GM21360 (cell line): ENCODE results near the gene CD7.
A peak's percentile ranks its signal among the peaks of the same experiment; 100 is the strongest.

Source experiments
- ATAC-seq: cut with Tn5 transposase; IDR thresholded peaks from one replicate; pipeline ENCODE4 v1.9.1; 2021; ENCODE audit warnings: mild to moderate bottlenecking, moderate library complexity; ENCODE audit not compliant: unreplicated experiment

The CD7 gene

DNA sequence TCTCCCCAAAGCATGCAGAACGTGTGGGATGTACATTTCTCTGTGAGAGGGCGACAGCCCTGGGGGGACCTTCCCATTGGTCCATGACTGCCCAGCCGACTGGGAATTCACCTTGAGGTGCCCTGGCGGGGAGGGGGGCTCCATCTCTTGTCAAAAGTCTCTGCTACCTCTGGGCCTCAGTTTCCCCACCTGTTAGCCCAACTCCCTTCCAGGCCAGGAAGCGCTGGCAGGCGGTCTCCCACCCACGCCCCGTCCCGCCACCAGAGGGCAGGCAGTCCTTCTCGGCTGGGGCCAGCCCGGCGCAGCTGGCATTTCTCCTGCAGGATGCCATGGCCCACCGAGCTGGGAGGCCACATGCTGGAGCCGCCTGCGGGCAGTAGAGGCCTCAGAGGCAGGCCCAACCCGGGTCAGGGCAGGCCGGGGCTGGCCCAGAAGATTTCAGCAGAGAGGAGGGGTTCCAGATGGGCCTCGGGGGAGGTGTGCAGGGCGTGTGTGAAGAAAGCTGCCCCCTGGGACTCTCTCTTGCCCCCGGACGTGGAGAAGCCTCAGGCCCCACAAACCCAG lies 16.6 kb downstream of the CD7 start:
- no peak for ATAC-seq

DNA sequence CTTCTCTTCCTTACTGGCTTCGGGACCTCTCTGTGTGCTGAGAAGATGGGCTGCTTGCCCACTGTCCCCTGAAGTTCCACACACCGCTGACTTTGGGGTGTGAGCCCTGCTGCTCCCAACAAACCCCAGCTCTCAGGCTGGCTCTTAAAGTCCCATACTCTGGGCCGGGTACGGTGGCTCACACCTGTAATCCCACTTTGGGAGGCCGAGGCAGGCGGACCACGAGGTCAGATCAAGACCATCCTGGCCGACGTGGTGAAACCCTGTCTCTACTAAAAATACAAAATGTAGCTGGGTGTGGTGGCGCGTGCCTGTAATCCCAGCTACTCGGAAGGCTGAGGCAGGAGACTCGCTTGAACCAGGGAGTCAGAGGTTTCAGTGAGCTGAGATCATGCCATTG lies 17.2 kb downstream of the CD7 start:
- no peak for ATAC-seq

DNA sequence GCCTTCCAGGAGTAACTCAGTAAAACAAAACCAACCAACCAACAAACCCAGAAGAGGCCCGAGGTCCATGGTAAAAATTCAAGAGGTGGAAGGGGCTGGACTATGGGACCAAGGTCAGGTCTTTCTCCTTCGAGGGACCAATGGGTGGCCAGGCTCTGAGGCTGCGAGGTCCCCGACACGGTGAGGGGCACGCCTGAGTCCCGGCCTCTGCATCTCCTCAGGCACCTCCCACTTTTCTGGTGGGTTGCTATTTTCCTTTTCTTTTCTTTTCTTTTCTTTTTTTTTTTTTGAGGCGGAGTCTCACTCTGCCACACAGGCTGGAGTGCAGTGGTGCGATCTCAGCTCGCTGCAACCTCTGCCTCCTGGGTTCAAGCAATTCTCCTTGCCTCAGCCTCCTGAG lies 18.0 kb downstream of the CD7 start:
- no peak for ATAC-seq

- no peak for ATAC-seq
Measured at GRCh38 chr17:82298538-82299421, 18.6 kb downstream of the CD7 start.

- no peak for ATAC-seq
Measured at GRCh38 chr17:82297714-82298537, 19.5 kb downstream of the CD7 start.

GRCh38 chr17:82297280-82297713 lies 20.1 kb downstream of the CD7 start:
- no peak for ATAC-seq

DNA sequence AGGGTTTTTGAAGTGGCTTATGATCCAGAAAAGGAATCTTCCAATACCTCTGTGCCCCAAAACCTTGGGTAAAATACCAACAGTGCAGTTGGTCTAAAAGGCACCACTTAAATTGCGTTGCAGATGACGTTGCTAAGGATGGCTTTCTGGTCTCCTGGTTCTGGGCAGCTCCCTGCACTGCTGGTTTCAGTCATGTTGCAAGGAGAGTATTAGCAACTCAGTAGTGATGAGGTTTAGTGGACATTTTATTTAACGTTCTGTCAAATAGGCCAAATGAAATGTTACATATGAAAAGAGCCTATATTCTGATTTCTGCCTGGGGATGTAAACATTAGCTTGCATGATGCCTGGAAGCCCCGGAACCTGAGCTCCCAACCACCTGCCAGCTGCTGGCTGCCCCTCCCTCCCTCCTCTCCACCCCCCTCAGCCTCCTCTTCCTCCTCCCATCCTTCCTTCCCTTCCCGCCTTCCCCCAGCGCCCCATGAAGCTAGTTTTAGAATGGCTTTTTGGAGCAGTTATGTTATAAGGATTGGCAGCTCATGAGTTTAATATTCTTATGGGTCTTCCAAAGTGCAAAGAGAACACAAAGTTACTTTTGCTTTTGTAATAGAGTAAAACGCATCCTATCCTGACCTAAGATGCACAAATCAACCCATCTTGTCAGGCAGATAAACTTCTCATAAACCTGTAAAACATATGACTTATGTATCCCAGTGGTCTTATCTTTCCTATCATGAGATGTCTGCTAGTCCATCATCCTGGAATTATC lies 20.7 kb downstream of the CD7 start:
- no peak for ATAC-seq

GRCh38 chr17:82295472-82295814 lies 22.0 kb downstream of the CD7 start:
- ATAC-seq, result no peak

- ATAC-seq, result no peak
Measured at GRCh38 chr17:82294064-82294773, 23.2 kb downstream of the CD7 start.

DNA sequence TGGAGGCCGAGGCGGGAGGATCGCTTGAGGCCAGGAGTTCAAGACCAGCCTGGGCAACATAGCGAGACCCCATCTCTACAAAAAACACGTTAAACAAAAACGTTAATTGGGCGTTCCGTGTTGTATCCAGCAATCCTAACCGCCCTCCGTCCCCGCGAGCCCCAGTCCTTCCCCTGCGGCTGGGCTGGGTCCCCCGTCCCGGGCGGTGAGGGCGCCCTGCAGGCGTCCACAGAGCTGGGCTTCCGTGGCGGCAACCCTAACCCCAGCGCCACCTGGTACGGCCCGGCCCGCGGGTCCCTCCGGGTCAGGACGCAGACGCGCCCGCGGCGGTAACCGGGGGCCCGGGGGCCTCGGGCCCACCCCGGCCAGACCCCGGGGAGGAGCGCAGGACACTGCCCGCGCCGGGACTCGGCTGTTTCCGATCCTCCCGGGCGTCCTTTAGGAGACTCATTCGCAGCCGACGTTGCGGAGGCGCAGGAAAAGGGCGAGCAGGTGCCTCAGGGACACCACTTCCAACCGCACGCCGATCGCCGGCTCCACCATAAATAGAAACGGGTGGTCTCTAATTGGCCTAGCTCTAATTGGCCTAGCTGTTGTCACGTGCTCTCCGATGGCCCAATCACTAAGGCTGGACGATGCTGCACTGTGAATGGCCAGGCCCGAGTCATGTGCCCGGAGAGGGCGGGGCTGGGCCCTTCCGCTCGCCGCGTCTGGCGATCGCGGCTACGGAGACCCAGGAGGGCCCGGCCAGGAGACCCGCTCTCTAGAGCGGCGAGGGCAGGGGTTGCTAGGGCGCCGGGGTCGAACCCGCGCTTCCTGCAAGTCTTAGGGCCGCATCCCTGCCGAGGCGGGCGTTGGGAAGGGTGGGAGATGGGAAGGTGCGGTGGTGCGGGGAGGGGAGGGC lies 24.9 kb downstream of the CD7 start:
- peak; percentile 89 for ATAC-seq

DNA sequence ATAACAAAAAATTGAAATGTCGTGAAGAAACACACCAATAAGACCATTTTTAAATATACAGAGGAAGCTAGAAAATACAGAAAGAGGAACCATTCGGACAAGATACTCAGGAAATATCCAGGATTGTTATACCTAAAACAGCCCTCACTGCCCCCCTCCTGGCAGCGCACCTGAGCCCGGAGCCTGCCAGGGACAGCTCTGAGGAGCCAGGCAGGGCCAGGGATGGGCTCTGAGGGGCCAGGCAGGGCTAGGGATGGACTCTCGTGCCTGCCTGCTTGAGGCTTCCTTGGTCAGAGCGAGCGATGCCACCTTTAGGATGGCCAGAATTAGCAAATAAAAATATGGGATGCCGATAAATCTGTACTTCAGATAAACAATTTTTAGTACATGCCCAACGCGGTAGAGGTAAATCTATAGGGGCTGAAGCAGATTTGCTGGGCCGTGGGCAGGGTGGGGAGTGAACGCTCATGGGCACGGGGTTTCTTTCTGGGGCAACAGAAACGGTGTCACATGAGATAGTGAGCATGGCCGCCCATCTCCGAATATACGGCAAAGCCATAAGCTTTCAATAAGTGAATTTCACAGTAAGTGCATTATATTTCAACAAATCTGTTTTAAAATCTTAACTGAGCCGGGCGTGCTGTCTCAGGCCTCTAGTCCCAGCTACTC lies 25.7 kb downstream of the CD7 start:
- no peak for ATAC-seq

DNA sequence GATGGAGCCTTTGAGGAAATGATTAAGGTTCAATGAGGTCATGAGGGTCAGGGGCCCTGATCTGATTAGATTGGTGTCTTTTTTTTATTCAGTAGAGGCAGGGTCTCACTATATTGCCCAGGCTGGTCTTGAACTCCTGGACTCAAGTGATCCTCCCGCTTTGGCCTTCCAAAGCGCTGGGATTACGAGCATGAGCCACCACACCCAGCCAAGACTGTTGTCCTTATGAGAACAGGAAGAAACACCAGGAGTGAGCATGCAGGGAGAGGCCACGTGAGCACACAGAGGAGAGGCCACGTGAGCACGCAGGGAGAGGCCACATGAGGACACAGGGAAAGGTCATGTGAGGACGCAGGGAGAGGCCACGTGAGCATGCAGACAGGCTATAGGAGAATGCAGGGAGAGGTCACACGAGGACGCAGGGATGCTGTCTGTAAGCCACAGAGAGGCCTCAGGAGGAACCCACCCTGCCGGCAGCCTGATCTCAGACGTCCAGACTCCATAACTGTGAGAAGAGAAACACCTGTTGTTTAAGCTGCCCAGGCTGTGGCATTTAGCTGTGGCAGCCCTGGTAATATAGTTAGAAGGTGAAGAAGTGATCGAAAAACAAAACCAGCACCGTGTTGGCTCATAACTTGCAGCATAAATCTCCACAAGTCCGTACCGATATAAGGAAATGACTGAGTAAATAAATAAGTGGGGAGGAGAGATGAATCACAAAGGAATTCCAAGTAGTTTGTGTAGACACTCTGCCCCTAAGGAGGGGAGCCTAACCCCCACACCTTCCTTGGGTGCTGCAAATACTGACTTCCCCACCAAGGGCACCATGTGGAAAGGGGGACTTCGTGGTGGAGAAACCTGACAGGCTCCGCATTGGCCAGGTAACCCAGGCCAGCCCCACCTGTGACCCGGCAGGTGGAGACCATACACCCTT lies 29.3 kb downstream of the CD7 start:
- no peak for ATAC-seq

DNA sequence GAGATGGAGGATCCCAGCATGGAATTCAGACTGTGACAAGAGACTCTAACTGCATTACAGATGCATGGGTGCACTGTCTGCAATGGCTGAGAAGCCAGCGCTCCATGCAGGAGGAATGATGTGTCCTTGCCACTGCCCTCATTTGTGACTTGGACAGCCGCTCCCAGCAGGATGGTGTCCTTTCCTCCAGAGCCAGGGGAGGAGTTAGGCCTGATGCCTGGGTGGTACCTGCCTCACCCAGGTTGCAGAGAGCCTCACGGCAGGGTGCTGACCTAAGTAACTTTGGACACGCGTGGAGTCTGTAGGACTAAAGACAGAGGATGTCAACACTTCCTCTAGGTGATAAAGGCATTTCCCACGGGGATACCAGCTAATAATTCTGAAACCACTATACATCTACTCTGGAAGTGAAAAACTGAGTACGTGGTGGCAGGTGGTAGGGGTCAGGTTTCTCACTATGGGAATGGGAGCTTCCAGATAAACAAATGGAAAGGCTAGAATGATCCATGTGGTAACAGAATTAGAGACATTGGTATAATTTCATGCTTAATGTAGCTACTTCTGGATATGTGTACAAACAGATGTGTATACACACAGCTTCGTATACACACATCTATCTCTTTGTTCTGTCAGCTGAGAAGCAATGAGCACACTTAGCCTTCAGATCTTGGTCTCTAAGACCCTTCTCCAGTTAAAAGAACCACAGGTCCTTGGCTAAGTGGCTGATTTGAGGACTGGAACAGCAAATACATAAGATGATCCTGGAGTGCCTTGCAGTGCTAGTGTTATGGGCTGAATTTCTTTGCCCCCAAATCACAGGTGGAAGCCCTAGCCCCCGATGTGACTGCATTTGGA lies 30.2 kb downstream of the CD7 start:
- no peak for ATAC-seq

DNA sequence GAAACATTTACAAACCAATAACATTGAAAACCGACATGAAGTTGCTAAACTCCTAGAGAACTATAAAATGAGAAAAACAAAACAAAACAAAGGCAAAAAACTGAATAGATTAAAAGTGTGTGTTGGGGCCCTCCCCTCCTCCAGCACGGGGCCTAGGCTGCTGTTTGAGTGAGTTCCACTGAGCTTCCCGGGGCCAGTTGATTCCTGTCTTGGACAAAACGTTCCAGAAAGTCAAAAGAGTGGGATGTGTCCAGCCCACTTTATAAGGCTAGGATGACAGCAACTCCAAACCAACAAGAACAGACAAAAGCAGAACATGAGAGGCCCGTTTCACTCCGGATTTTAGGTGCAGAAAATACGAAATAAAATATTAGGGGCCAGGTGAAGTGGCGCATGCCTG lies 32.3 kb downstream of the CD7 start:
- no peak for ATAC-seq

GRCh38 chr17:82283208-82283749 lies 34.1 kb downstream of the CD7 start:
- ATAC-seq, result no peak
